ENCODE data around the gene TUBE1. TPM values are rescaled to one million over a fixed set of nuclear protein-coding genes. Genes with fewer than 3 reads are reported as not detected.

The TUBE1 gene
- total RNA-seq = 19.0 and 30.2 TPM in 2 replicates

GRCh38 chr6:112087136-112087911 lies at the start of gene TUBE1, which contains the start of gene FAM229B:
Gene TUBE1 (minus strand): TSS chr6:112087482. CDS start chr6:112087434, 48 bp downstream.
Gene FAM229B (plus strand): TSS chr6:112087591. CDS start chr6:112099284, 11,693 bp downstream.

GRCh38 chr6:112054001-112054400 lies 33.3 kb downstream of the TUBE1 start, which contains the start of gene CCN6:
Gene CCN6 (plus strand): TSS chr6:112054104. CDS start chr6:112054358, 254 bp downstream.

Other genes starting within 250 kb of the TUBE1 start
- 146 and 158 TPM in 2 replicates for gene FYN, start 214.0 kb downstream of the TUBE1 start, total RNA-seq
- gene CCN6, start 33.4 kb downstream of the TUBE1 start, total RNA-seq = 0.10 TPM in 1 of 2 replicates, not detected in the other
- 16.7 and 21.2 TPM in 2 replicates for gene FAM229B, start 109 bp upstream of the TUBE1 start, total RNA-seq
- 518 and 576 TPM in 2 replicates for gene LAMA4, start 167.1 kb upstream of the TUBE1 start, total RNA-seq

Data from smooth muscle cell of the pulmonary artery (primary cell).